SK-N-SH (cell line): ENCODE data around the gene DYNLRB1. TPM values are rescaled to one million over a fixed set of nuclear protein-coding genes. Genes with fewer than 3 reads are reported as not detected.

ENCODE experiments used
- CTCF ChIA-PET: fragments of 300-600, 350-600 bp; formaldehyde crosslinking; extraction: SDS; loops from one replicate; lab custom pipeline; 2021; lab: Yijun Ruan, JAX
- POLR2A ChIA-PET: fragments of 350-600 bp; sonication (Branson Sonifier 250); formaldehyde crosslinking; extraction: SDS; loops from one replicate; lab custom pipeline; 2020; ENCODE audit warnings: antibody characterized with exemption, inconsistent platforms; lab: Yijun Ruan, JAX
- DNase-seq: peaks from one replicate; pipeline ENCODE4 v3.0.0; 2012
- H2AFZ ChIP-seq: fragments of 200-600 bp; sonication (generic); 2 replicates; pipeline ENCODE4 v1.8.1; 2016; ENCODE audit warnings: antibody characterized with exemption, mild to moderate bottlenecking, low read depth
- H3F3A ChIP-seq: fragments of 200-600 bp; sonication (generic); replicated peaks from 2 replicates; pipeline ENCODE3; 2016; ENCODE audit warnings: antibody characterized with exemption, mild to moderate bottlenecking; ENCODE audit not compliant: insufficient read depth
- H3K27ac ChIP-seq, 2 experiments: fragments of 200-500 bp in 1 of 2; fragments of 200-600 bp in 1 of 2; sonication (Bioruptor generic) in 1 of 2; sonication (generic), shearing (Covaris generic) in 1 of 2; 2 replicates each; pipeline versions ENCODE4 v1.5.1 to v1.6.1; 2014 to 2016; ENCODE audit warnings: low read depth in 2 of 2, inconsistent platforms in 1 of 2, low read length in 1 of 2, mild to moderate bottlenecking in 1 of 2, mixed read lengths in 1 of 2
- H3K27me3 ChIP-seq: fragments of 200-600 bp; sonication (generic), shearing (Covaris generic); 2 replicates; pipeline ENCODE4 v1.6.1; 2016; ENCODE audit warnings: mixed run types; ENCODE audit not compliant: insufficient read depth
- H3K36me3 ChIP-seq, 2 experiments: fragments of 200-500 bp in 1 of 2; fragments of 200-600 bp in 1 of 2; sonication (Bioruptor generic) in 1 of 2; sonication (generic) in 1 of 2; replicated peaks in 1 of 2; 2 replicates each; pipeline versions ENCODE3 to v1.5.1; 2014 to 2016; ENCODE audit warnings: low read length in 1 of 2, mild to moderate bottlenecking in 1 of 2; ENCODE audit not compliant: insufficient read depth in 2 of 2, control insufficient read depth in 1 of 2
- H3K4me1 ChIP-seq, 2 experiments: fragments of 200-500 bp in 1 of 2; fragments of 200-600 bp in 1 of 2; sonication (Bioruptor generic) in 1 of 2; sonication (generic), shearing (Covaris generic) in 1 of 2; 2 replicates each; pipeline versions ENCODE4 v1.5.1 to v1.6.1; 2014 to 2016; ENCODE audit warnings: low read depth in 1 of 2, low read length in 1 of 2, mixed run types in 1 of 2; ENCODE audit not compliant: insufficient read depth in 2 of 2, control insufficient read depth in 1 of 2
- H3K4me2 ChIP-seq: fragments of 200-600 bp; sonication (generic), shearing (Covaris generic); 2 replicates; pipeline ENCODE4 v1.6.1; 2017; ENCODE audit warnings: mixed run types
- H3K4me3 ChIP-seq, 2 experiments: fragments of 200-500 bp in 1 of 2; fragments of 200-600 bp in 1 of 2; sonication (Bioruptor generic) in 1 of 2; sonication (generic), shearing (Covaris generic) in 1 of 2; 2 replicates each; pipeline versions ENCODE4 v1.5.1 to v1.8.1; 2014 to 2016; ENCODE audit warnings: low read depth in 2 of 2, inconsistent platforms in 1 of 2, low read length in 1 of 2, mild to moderate bottlenecking in 1 of 2, mixed read lengths in 1 of 2, moderate library complexity in 1 of 2
- H3K79me2 ChIP-seq: fragments of 200-600 bp; sonication (generic); 2 replicates; pipeline ENCODE4 v1.8.1; 2017; ENCODE audit warnings: mild to moderate bottlenecking; ENCODE audit not compliant: insufficient read depth
- H3K9ac ChIP-seq: fragments of 200-600 bp; sonication (generic); 2 replicates; pipeline ENCODE4 v1.6.1; 2017; ENCODE audit warnings: mixed run types
- H3K9me2 ChIP-seq: fragments of 200-600 bp; sonication (generic); 2 replicates; pipeline ENCODE4 v1.6.1; 2017; ENCODE audit warnings: mixed run types
- H3K9me3 ChIP-seq: fragments of 200-600 bp; sonication (generic); 2 replicates; pipeline ENCODE4 v1.6.1; 2017; ENCODE audit warnings: mixed run types, mild to moderate bottlenecking, moderate library complexity
- H4K20me1 ChIP-seq: fragments of 200-600 bp; sonication (generic); 2 replicates; pipeline ENCODE4 v1.6.1; 2017; ENCODE audit warnings: mild to moderate bottlenecking, mixed run types; ENCODE audit not compliant: insufficient read depth
- CHD2 ChIP-seq: fragments of 150-350 bp; IDR thresholded peaks from 2 replicates; pipeline ENCODE4 v1.6.1; 2018; ENCODE audit warnings: low read length; ENCODE audit not compliant: partially characterized antibody
- ELF1 ChIP-seq: IDR thresholded peaks from 2 replicates; pipeline ENCODE4 v1.4.0; 2012
- EZH2phosphoT487 ChIP-seq: fragments of 200-600 bp; sonication (generic); IDR thresholded peaks from 2 replicates; pipeline ENCODE4 v1.6.1; 2017; ENCODE audit warnings: low read depth, mixed run types, mild to moderate bottlenecking, antibody characterized with exemption, moderate library complexity, borderline replicate concordance
- GABPA ChIP-seq: IDR thresholded peaks from 2 replicates; pipeline ENCODE4 v1.4.0; 2012; ENCODE audit warnings: low read depth, mild to moderate bottlenecking
- GATA2 ChIP-seq: sonication (generic); formaldehyde crosslinking; IDR thresholded peaks from 2 replicates; pipeline ENCODE4 v1.5.0; 2020; ENCODE audit warnings: mild to moderate bottlenecking, missing genetic modification reagents
- MEF2A ChIP-seq: IDR thresholded peaks from 2 replicates; pipeline ENCODE4 v1.4.0; 2012; ENCODE audit warnings: low read depth, borderline replicate concordance
- MXI1 ChIP-seq: IDR thresholded peaks from 2 replicates; pipeline ENCODE4 v1.6.1; 2012; ENCODE audit warnings: mild to moderate bottlenecking, low read depth, low read length, improper control_type of control experiment
- POLR2AphosphoS5 ChIP-seq: IDR thresholded peaks from 2 replicates; pipeline ENCODE4 v1.6.1; 2012; ENCODE audit warnings: low read depth, low read length
- RAD21 ChIP-seq: IDR thresholded peaks from 2 replicates; pipeline ENCODE4 v1.6.1; 2012; ENCODE audit warnings: mild to moderate bottlenecking, low read length
- RFX5 ChIP-seq: IDR thresholded peaks from 2 replicates; pipeline ENCODE4 v1.6.1; 2012; ENCODE audit warnings: mild to moderate bottlenecking, improper control_type of control experiment, low read length
- RXRA ChIP-seq: IDR thresholded peaks from 2 replicates; pipeline ENCODE4 v1.4.0; 2012; ENCODE audit warnings: low read depth, mild to moderate bottlenecking, borderline replicate concordance
- TAF1 ChIP-seq: IDR thresholded peaks from 2 replicates; pipeline ENCODE4 v1.6.1; 2012; ENCODE audit warnings: low read depth, mild to moderate bottlenecking, low read length, moderate library complexity, borderline replicate concordance
- TCF12 ChIP-seq: IDR thresholded peaks from 2 replicates; pipeline ENCODE4 v1.4.0; 2012
- TEAD4 ChIP-seq: IDR thresholded peaks from 2 replicates; pipeline ENCODE4 v1.4.0; 2012; ENCODE audit warnings: mild to moderate bottlenecking, borderline replicate concordance; ENCODE audit not compliant: insufficient read depth
- YY1 ChIP-seq: IDR thresholded peaks from 2 replicates; pipeline ENCODE4 v1.4.0; 2012; ENCODE audit warnings: low read depth, mild to moderate bottlenecking
- WGBS: methylation state at CpG from one replicate; pipeline ENCODE4 v1.1.6; 2017; ENCODE audit warnings: low lambda C conversion rate; 5-methylcytosine and 5-hydroxymethylcytosine counted together
- polyA plus RNA-seq, 3 experiments: library from polyadenylated mRNA; depleted of rRNA; stranded (reverse); fragments of >200 nt; gene quantifications; 2 replicates each; pipeline ENCODE4 v1.2.3, GENCODE V29; 2012
- TF ChIP-seq, protein P1 (sequence below): fragments of 200-600 bp; sonication (generic); IDR thresholded peaks from 2 replicates; pipeline ENCODE4 v1.6.1; 2017; ENCODE audit warnings: antibody characterized with exemption, mild to moderate bottlenecking, moderate library complexity
- TF ChIP-seq, protein P2 (sequence below): IDR thresholded peaks from 2 replicates; pipeline ENCODE4; 2012
- TF ChIP-seq, protein P3 (sequence below): IDR thresholded peaks from 2 replicates; pipeline ENCODE4 v1.4.0; 2012; ENCODE audit warnings: low read depth
- TF ChIP-seq, protein P4 (sequence below): IDR thresholded peaks from 2 replicates; pipeline ENCODE4 v1.4.0; 2012; ENCODE audit warnings: low read depth, borderline replicate concordance
- TF ChIP-seq, protein P5 (sequence below): fragments of 150-350 bp; IDR thresholded peaks from 2 replicates; pipeline ENCODE4 v1.6.1; 2016; ENCODE audit warnings: mild to moderate bottlenecking, low read depth, low read length

Gene DYNLRB1
- polyA plus RNA-seq, 1 of the 3 experiments (the other 2 are of a cell fraction), result 402 TPM

DNA sequence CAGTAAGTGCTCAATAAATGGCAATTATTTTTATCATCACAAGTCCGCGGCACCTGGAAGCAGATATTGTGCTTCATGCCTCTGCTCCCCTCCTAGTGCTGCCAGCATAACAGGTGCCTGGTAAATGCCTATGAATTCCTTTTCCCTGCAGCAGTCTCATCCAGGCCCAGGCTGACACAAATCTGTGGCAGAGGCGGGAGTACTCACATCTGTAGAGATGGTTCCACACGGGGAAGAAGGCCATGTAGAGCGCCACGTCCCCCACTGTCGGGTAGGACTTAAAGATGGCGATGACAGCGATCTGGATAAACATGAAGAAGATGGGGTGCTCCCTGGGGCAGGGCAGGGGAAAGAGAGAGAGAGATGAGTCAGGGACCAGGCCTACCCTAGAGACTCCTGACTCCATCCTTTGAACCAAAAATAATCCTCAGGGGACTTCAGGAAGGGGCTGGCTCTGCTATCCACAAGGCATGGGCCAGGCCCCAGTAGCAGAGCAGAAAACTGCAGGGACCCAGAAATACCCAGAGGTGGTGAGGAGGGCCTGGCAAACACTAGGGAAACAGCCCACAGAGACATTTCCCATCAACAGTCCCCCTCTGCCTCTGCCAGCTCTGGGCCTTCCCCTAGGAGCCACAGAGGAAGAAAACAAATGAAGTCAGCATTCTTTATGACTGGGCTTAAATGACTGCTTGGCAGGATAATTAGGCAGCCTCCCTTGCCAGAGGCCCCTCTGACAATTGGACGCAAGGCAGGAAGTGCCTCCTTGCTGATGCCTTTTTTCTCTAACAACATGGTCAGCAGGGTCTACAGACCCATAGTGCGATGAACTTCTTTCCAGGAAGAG, 65.3 kb downstream of the DYNLRB1 start:
- ChIA-PET CTCF (interaction anchor here (1.2 to 1.6 kb wide), 3 partner anchors 11 to 269 kb away, joined by 3 to 6 read pairs (median 4); no protein-coding TSS in a partner anchor), POLR2A (no interaction called here)
- peaks cover 0 to 15% of the 10 kb centered on the region in 2 experiments; a peak in 3 of 4 replicates for H3K4me1 ChIP-seq
- H3K9me3 ChIP-seq, result no peaks in the 10 kb centered on the region
- H3K79me2 ChIP-seq, result no peaks in the 10 kb centered on the region
- H2AFZ ChIP-seq, result 0 out of 2 replicates have a peak overlapping the region, but pooled peaks have one; percentile 63
- H3K9ac ChIP-seq, result 0 out of 2 replicates have a peak overlapping the region, but pooled peaks have one; percentile 1
- no peaks in the 10 kb centered on the region for H4K20me1 ChIP-seq
- no peak overlapping the region for H3K4me3 ChIP-seq
- H3K9me2 ChIP-seq, result no peaks in the 10 kb centered on the region
- H3K36me3 ChIP-seq, result peaks cover 0 to 2% of the 10 kb centered on the region in 2 experiments
- H3K4me2 ChIP-seq, result no peak overlapping the region
- TF ChIP-seq TAF1, result no peak
- TF ChIP-seq, protein P1, sequence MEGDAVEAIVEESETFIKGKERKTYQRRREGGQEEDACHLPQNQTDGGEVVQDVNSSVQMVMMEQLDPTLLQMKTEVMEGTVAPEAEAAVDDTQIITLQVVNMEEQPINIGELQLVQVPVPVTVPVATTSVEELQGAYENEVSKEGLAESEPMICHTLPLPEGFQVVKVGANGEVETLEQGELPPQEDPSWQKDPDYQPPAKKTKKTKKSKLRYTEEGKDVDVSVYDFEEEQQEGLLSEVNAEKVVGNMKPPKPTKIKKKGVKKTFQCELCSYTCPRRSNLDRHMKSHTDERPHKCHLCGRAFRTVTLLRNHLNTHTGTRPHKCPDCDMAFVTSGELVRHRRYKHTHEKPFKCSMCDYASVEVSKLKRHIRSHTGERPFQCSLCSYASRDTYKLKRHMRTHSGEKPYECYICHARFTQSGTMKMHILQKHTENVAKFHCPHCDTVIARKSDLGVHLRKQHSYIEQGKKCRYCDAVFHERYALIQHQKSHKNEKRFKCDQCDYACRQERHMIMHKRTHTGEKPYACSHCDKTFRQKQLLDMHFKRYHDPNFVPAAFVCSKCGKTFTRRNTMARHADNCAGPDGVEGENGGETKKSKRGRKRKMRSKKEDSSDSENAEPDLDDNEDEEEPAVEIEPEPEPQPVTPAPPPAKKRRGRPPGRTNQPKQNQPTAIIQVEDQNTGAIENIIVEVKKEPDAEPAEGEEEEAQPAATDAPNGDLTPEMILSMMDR, result no peak
- TF ChIP-seq TEAD4, result no peak
- no peak for TF ChIP-seq MEF2A
- TF ChIP-seq RFX5, result no peak
- TF ChIP-seq GATA2 (CRISPR knock-in tag), result no peak
- no peak for TF ChIP-seq MXI1
- TF ChIP-seq GABPA, result no peak
- TF ChIP-seq, protein P2, sequence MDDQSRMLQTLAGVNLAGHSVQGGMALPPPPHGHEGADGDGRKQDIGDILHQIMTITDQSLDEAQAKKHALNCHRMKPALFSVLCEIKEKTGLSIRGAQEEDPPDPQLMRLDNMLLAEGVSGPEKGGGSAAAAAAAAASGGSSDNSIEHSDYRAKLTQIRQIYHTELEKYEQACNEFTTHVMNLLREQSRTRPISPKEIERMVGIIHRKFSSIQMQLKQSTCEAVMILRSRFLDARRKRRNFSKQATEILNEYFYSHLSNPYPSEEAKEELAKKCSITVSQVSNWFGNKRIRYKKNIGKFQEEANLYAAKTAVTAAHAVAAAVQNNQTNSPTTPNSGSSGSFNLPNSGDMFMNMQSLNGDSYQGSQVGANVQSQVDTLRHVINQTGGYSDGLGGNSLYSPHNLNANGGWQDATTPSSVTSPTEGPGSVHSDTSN, result no peak
- TF ChIP-seq, protein P3, sequence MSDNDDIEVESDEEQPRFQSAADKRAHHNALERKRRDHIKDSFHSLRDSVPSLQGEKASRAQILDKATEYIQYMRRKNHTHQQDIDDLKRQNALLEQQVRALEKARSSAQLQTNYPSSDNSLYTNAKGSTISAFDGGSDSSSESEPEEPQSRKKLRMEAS, result no peak
- TF ChIP-seq, protein P4, sequence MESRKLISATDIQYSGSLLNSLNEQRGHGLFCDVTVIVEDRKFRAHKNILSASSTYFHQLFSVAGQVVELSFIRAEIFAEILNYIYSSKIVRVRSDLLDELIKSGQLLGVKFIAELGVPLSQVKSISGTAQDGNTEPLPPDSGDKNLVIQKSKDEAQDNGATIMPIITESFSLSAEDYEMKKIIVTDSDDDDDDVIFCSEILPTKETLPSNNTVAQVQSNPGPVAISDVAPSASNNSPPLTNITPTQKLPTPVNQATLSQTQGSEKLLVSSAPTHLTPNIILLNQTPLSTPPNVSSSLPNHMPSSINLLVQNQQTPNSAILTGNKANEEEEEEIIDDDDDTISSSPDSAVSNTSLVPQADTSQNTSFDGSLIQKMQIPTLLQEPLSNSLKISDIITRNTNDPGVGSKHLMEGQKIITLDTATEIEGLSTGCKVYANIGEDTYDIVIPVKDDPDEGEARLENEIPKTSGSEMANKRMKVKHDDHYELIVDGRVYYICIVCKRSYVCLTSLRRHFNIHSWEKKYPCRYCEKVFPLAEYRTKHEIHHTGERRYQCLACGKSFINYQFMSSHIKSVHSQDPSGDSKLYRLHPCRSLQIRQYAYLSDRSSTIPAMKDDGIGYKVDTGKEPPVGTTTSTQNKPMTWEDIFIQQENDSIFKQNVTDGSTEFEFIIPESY, result no peak
- no peak for TF ChIP-seq TCF12
- TF ChIP-seq EZH2phosphoT487, result no peak
- no peak for TF ChIP-seq ELF1
- TF ChIP-seq CHD2, result no peak
- no peak for TF ChIP-seq RAD21
- TF ChIP-seq, protein P5, sequence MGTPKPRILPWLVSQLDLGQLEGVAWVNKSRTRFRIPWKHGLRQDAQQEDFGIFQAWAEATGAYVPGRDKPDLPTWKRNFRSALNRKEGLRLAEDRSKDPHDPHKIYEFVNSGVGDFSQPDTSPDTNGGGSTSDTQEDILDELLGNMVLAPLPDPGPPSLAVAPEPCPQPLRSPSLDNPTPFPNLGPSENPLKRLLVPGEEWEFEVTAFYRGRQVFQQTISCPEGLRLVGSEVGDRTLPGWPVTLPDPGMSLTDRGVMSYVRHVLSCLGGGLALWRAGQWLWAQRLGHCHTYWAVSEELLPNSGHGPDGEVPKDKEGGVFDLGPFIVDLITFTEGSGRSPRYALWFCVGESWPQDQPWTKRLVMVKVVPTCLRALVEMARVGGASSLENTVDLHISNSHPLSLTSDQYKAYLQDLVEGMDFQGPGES, result no peak
- TF ChIP-seq POLR2AphosphoS5, result no peak
- no peak for TF ChIP-seq YY1
- no peak for TF ChIP-seq RXRA
- no peaks in the 10 kb centered on the region for H3K27me3 ChIP-seq
- WGBS, result 89% methylated on average over 11 of the region's 11 CpGs
- no peak for DNase-seq
- H3F3A ChIP-seq, result no peaks in the 10 kb centered on the region
- peak overlapping the region in 1 of 2 experiments; percentile 32; a peak in 2 of 4 replicates for H3K27ac ChIP-seq
